ENCODE measurements around the gene IL37. TPM values are rescaled to one million over a fixed set of nuclear protein-coding genes. Genes with fewer than 3 reads are reported as not detected.

IL37 gene
- total RNA-seq, 2 experiments from 2014 or later, result not detected

- intact Hi-C loops (cut with micrococcal nuclease), result no loop called here
- DNase-seq, result no peak
- Mint-ChIP-seq H3K9me3 (no peaks in the 10 kb centered on the region), H3K4me3 (no peak overlapping the region), H3K27me3 (ENCODE audit: low read depth) (no peaks in the 10 kb centered on the region), H3K36me3 (ENCODE audit: low read depth) (no peaks in the 10 kb centered on the region), H3K27ac (no peak overlapping the region), H3K4me1 (ENCODE audit: low read depth) (peaks cover 13% of the 10 kb centered on the region)
- CTCF ChIA-PET, result interaction anchor here (0.7 kb wide), 1 partner anchor 117 kb away, joined by 4 read pairs; no protein-coding TSS in a partner anchor
Measured at GRCh38 chr2:112880696-112881095, 30.3 kb upstream of the IL37 start.

- Mint-ChIP-seq H3K27me3 (ENCODE audit: low read depth) (no peaks in the 10 kb centered on the region), H3K4me1 (ENCODE audit: low read depth) (peaks cover 13% of the 10 kb centered on the region), H3K4me3 (no peak overlapping the region), H3K36me3 (ENCODE audit: low read depth) (no peaks in the 10 kb centered on the region), H3K9me3 (no peaks in the 10 kb centered on the region), H3K27ac (no peak overlapping the region)
- CTCF ChIA-PET, result interaction anchor here (1.0 to 1.4 kb wide), 3 partner anchors 60 to 129 kb away, joined by 3 to 4 read pairs (median 3); no protein-coding TSS in a partner anchor
- intact Hi-C loops (cut with micrococcal nuclease), result no loop called here
- DNase-seq, result peak; percentile 31
Measured at GRCh38 chr2:112881217-112881985, 29.6 kb upstream of the IL37 start.

GRCh38 chr2:112883669-112884068 is 27.3 kb upstream of the IL37 start:
- no peaks in the 10 kb centered on the region for H3K9me3 Mint-ChIP-seq
- H3K27me3 Mint-ChIP-seq (ENCODE audit: low read depth), result no peaks in the 10 kb centered on the region
- peaks cover 13% of the 10 kb centered on the region for H3K4me1 Mint-ChIP-seq (ENCODE audit: low read depth)
- intact Hi-C loops (cut with micrococcal nuclease), result no loop called here
- CTCF ChIA-PET, result interaction anchor here (0.6 to 1.7 kb wide), 4 partner anchors 101 to 310 kb away, joined by 4 to 7 read pairs (median 6); no protein-coding TSS in a partner anchor
- H3K27ac Mint-ChIP-seq, result no peak overlapping the region
- no peak for DNase-seq
- no peaks in the 10 kb centered on the region for H3K36me3 Mint-ChIP-seq (ENCODE audit: low read depth)
- no peak overlapping the region for H3K4me3 Mint-ChIP-seq

- intact Hi-C loops (cut with micrococcal nuclease), result loop anchor here (1.0 to 5.0 kb wide), 3 partner anchors 57 to 285 kb away; no protein-coding TSS in a partner anchor
- no peak overlapping the region for H3K27ac Mint-ChIP-seq
Measured at GRCh38 chr2:112884869-112885505, 26.0 kb upstream of the IL37 start.

GRCh38 chr2:112885506-112885902 is 25.5 kb upstream of the IL37 start:
- CTCF ChIA-PET, result interaction anchor here (0.7 to 4.3 kb wide), 39 partner anchors 8 to 314 kb away, joined by 3 to 118 read pairs (median 4); partner anchors contain the start of gene IL1A
- H3K4me1 Mint-ChIP-seq (ENCODE audit: low read depth), result peaks cover 7% of the 10 kb centered on the region
- H3K36me3 Mint-ChIP-seq (ENCODE audit: low read depth), result no peaks in the 10 kb centered on the region
- DNase-seq, result no peak
- no peaks in the 10 kb centered on the region for H3K9me3 Mint-ChIP-seq
- no peak overlapping the region for H3K27ac Mint-ChIP-seq
- H3K27me3 Mint-ChIP-seq (ENCODE audit: low read depth), result no peaks in the 10 kb centered on the region
- intact Hi-C loops (cut with micrococcal nuclease), result loop anchor here (1.0 to 5.0 kb wide), 3 partner anchors 57 to 285 kb away; no protein-coding TSS in a partner anchor
- no peak overlapping the region for H3K4me3 Mint-ChIP-seq

More at GRCh38 chr2:112884869-112885505, 26.0 kb upstream of the IL37 start:
- peaks cover 12% of the 10 kb centered on the region for H3K4me1 Mint-ChIP-seq (ENCODE audit: low read depth)
- H3K36me3 Mint-ChIP-seq (ENCODE audit: low read depth), result no peaks in the 10 kb centered on the region
- H3K27me3 Mint-ChIP-seq (ENCODE audit: low read depth), result no peaks in the 10 kb centered on the region
- peak; percentile 86 for DNase-seq
- no peaks in the 10 kb centered on the region for H3K9me3 Mint-ChIP-seq
- CTCF ChIA-PET, result interaction anchor here (0.7 to 4.3 kb wide), 38 partner anchors 8 to 314 kb away, joined by 3 to 118 read pairs (median 4); partner anchors contain the start of gene IL1A
- H3K4me3 Mint-ChIP-seq, result no peak overlapping the region

- intact Hi-C loops (cut with micrococcal nuclease), result loop anchor here (5.0 kb wide), 1 partner anchor 56 kb away; no protein-coding TSS in a partner anchor
- Mint-ChIP-seq H3K4me1 (ENCODE audit: low read depth) (peaks cover 7% of the 10 kb centered on the region), H3K27ac (no peak overlapping the region), H3K4me3 (no peak overlapping the region), H3K36me3 (ENCODE audit: low read depth) (no peaks in the 10 kb centered on the region), H3K9me3 (no peaks in the 10 kb centered on the region), H3K27me3 (ENCODE audit: low read depth) (no peaks in the 10 kb centered on the region)
- no peak for DNase-seq
- CTCF ChIA-PET, result interaction anchor here (0.8 to 4.3 kb wide), 15 partner anchors 9 to 259 kb away, joined by 3 to 118 read pairs (median 6); no protein-coding TSS in a partner anchor
Measured at GRCh38 chr2:112886291-112886690, 24.7 kb upstream of the IL37 start.

- intact Hi-C loops (cut with micrococcal nuclease), result loop anchor here (5.0 kb wide), 1 partner anchor 54 kb away; no protein-coding TSS in a partner anchor
- no peaks in the 10 kb centered on the region for H3K27me3 Mint-ChIP-seq (ENCODE audit: low read depth)
Measured at GRCh38 chr2:112887964-112888749, 22.8 kb upstream of the IL37 start.

GRCh38 chr2:112889976-112890375 is 21.0 kb upstream of the IL37 start:
- Mint-ChIP-seq H3K27ac (no peak overlapping the region), H3K9me3 (no peaks in the 10 kb centered on the region), H3K4me1 (ENCODE audit: low read depth) (peaks cover under 1% of the 10 kb centered on the region), H3K36me3 (ENCODE audit: low read depth) (no peaks in the 10 kb centered on the region), H3K27me3 (ENCODE audit: low read depth) (no peaks in the 10 kb centered on the region), H3K4me3 (no peak overlapping the region)
- intact Hi-C loops (cut with micrococcal nuclease), result loop anchor here (5.0 kb wide), 1 partner anchor 52 kb away; no protein-coding TSS in a partner anchor
- no peak for DNase-seq
- CTCF ChIA-PET, result interaction anchor here (1.1 to 2.5 kb wide), 4 partner anchors 11 to 141 kb away, joined by 3 to 11 read pairs (median 4); no protein-coding TSS in a partner anchor

More at GRCh38 chr2:112887964-112888749, 22.8 kb upstream of the IL37 start:
- Mint-ChIP-seq H3K4me3 (no peak overlapping the region), H3K27ac (no peak overlapping the region), H3K4me1 (ENCODE audit: low read depth) (peaks cover 7% of the 10 kb centered on the region), H3K9me3 (no peaks in the 10 kb centered on the region), H3K36me3 (ENCODE audit: low read depth) (no peaks in the 10 kb centered on the region)
- CTCF ChIA-PET, result interaction anchor here (0.6 to 4.3 kb wide), 2 partner anchors 137 to 198 kb away, joined by 6 to 118 read pairs; no protein-coding TSS in a partner anchor
- DNase-seq, result no peak

GRCh38 chr2:112891385-112891831 is 19.6 kb upstream of the IL37 start:
- Mint-ChIP-seq H3K4me3 (no peak overlapping the region), H3K9me3 (no peaks in the 10 kb centered on the region), H3K4me1 (ENCODE audit: low read depth) (no peaks in the 10 kb centered on the region), H3K36me3 (ENCODE audit: low read depth) (no peaks in the 10 kb centered on the region), H3K27ac (no peak overlapping the region), H3K27me3 (ENCODE audit: low read depth) (no peaks in the 10 kb centered on the region)
- DNase-seq, result no peak
- CTCF ChIA-PET, result interaction anchor here (2.5 kb wide), 1 partner anchor 142 kb away, joined by 11 read pairs; no protein-coding TSS in a partner anchor
- intact Hi-C loops (cut with micrococcal nuclease), result no loop called here

- Mint-ChIP-seq H3K27me3 (ENCODE audit: low read depth) (no peaks in the 10 kb centered on the region), H3K9me3 (no peaks in the 10 kb centered on the region), H3K4me3 (no peak overlapping the region), H3K4me1 (ENCODE audit: low read depth) (no peaks in the 10 kb centered on the region), H3K36me3 (ENCODE audit: low read depth) (no peaks in the 10 kb centered on the region), H3K27ac (no peak overlapping the region)
- intact Hi-C loops (cut with micrococcal nuclease), result no loop called here
- CTCF ChIA-PET, result no interaction called here
- no peak for DNase-seq
Measured at GRCh38 chr2:112893752-112894151, 17.2 kb upstream of the IL37 start.

GRCh38 chr2:112896909-112897623 is 13.9 kb upstream of the IL37 start:
- no peaks in the 10 kb centered on the region for H3K27me3 Mint-ChIP-seq (ENCODE audit: low read depth)
- no peak for DNase-seq
- no peak overlapping the region for H3K27ac Mint-ChIP-seq
- no peaks in the 10 kb centered on the region for H3K9me3 Mint-ChIP-seq
- H3K36me3 Mint-ChIP-seq (ENCODE audit: low read depth), result no peaks in the 10 kb centered on the region
- CTCF ChIA-PET, result no interaction called here
- H3K4me3 Mint-ChIP-seq, result no peak overlapping the region
- no peaks in the 10 kb centered on the region for H3K4me1 Mint-ChIP-seq (ENCODE audit: low read depth)
- intact Hi-C loops (cut with micrococcal nuclease), result no loop called here
